ENCODE data around the gene ERI3. TPM values are rescaled to one million over a fixed set of nuclear protein-coding genes. Genes with fewer than 3 reads are reported as not detected.

Gene ERI3, protein sequence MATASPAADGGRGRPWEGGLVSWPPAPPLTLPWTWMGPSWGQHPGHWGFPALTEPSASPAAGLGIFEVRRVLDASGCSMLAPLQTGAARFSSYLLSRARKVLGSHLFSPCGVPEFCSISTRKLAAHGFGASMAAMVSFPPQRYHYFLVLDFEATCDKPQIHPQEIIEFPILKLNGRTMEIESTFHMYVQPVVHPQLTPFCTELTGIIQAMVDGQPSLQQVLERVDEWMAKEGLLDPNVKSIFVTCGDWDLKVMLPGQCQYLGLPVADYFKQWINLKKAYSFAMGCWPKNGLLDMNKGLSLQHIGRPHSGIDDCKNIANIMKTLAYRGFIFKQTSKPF
- total RNA-seq = 34.8 and 39.0 TPM in 2 replicates

DNA sequence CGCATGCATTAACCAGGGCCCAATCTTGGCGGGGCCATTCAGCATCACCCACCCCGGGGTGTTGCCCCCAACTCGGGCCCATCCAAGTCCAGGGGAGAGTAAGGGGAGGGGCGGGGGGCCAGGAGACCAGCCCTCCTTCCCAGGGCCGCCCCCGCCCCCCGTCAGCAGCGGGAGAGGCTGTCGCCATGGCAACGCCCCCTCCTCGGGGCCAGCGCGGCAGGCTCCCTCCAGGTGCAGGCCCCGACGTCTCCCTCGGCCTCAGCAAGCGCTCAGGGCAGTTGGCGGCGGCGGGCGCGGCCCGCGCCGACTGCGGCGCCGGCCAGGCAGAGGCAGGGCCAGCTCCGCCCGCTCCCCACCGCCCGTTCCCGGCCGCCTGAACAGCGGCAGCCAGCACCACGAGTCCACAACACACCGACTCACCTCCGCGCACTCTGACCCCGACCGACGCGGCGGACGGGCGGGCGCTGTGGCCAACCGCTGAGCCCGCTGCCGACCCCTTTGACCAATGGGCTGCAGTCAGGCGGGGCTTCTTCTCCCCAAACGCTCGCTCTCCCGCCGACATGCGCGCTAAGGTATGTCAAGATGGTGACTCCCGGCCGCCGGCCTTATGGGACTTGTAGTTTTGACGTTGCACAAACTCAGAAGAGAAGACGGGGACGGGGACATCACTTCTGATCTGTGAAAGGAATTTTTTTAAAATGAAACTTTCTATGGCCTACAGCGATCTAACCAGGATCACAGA lies at the start of gene ERI3:
Gene ERI3, minus strand, starts transcription at position 418 of the 742 bp plus-strand sequence. Its CDS starts 231 bp downstream, at position 187.

GRCh38 chr1:44213222-44214112 lies 141.6 kb downstream of the ERI3 start, which contains the start of gene DMAP1:
Gene DMAP1, plus strand, starts transcription at chr1:44213471. Its CDS starts 283 bp downstream, at chr1:44213754.

Other genes with a start within 250 kb of the ERI3 start
- 0.06 and 0.26 TPM in 2 replicates for gene KLF17, start 236.4 kb downstream of the ERI3 start, total RNA-seq
- not detected in 2 replicates for gene KLF18, start 213.6 kb downstream of the ERI3 start, total RNA-seq
- 17.7 and 22.1 TPM in 2 replicates for gene DMAP1, start 141.8 kb downstream of the ERI3 start, total RNA-seq
- gene RNF220, start 50.0 kb upstream of the ERI3 start, total RNA-seq = 50.2 and 55.6 TPM in 2 replicates